Activated naive CD8-positive, alpha-beta T cell (primary cell): Measurements from ENCODE around the gene CAPSL.

Experiments used
- H3K27ac Mint-ChIP-seq: one replicate; pipeline ENCODE4 v1.8.0; 2021; ENCODE audit warnings: mixed read lengths
- H3K27me3 Mint-ChIP-seq: one replicate; pipeline ENCODE4 v1.8.0; 2021; ENCODE audit warnings: mixed read lengths
- H3K36me3 Mint-ChIP-seq: one replicate; pipeline ENCODE4 v1.8.0; 2021; ENCODE audit warnings: mixed read lengths
- H3K4me1 Mint-ChIP-seq: one replicate; pipeline ENCODE4 v1.8.0; 2021; ENCODE audit warnings: low read depth, mixed read lengths
- H3K4me3 Mint-ChIP-seq: one replicate; pipeline ENCODE4 v1.8.0; 2021; ENCODE audit warnings: mild to moderate bottlenecking, mixed read lengths
- H3K9me3 Mint-ChIP-seq: one replicate; pipeline ENCODE4 v1.8.0; 2021; ENCODE audit warnings: low read depth, mixed read lengths

Gene CAPSL

GRCh38 chr5:35924122-35924949, 14.1 kb downstream of the CAPSL start:
- peaks cover 4% of the 10 kb centered on the region for H3K36me3 Mint-ChIP-seq
- H3K4me1 Mint-ChIP-seq, result peaks cover 43% of the 10 kb centered on the region
- peaks cover 4% of the 10 kb centered on the region for H3K9me3 Mint-ChIP-seq
- peak overlapping the region; percentile 86 for H3K4me3 Mint-ChIP-seq
- H3K27ac Mint-ChIP-seq, result peak overlapping the region; percentile 94
- H3K27me3 Mint-ChIP-seq, result no peaks in the 10 kb centered on the region

GRCh38 chr5:35922468-35922867, 16.0 kb downstream of the CAPSL start:
- H3K27me3 Mint-ChIP-seq, result no peaks in the 10 kb centered on the region
- H3K9me3 Mint-ChIP-seq, result peaks cover 11% of the 10 kb centered on the region
- peaks cover 10% of the 10 kb centered on the region for H3K36me3 Mint-ChIP-seq
- peaks cover 51% of the 10 kb centered on the region for H3K4me1 Mint-ChIP-seq
- H3K4me3 Mint-ChIP-seq, result no peak overlapping the region
- H3K27ac Mint-ChIP-seq, result peak overlapping the region; percentile 94

- peak overlapping the region; percentile 8 for H3K27ac Mint-ChIP-seq
- no peaks in the 10 kb centered on the region for H3K27me3 Mint-ChIP-seq
- H3K4me3 Mint-ChIP-seq, result no peak overlapping the region
- peaks cover 10% of the 10 kb centered on the region for H3K36me3 Mint-ChIP-seq
- peaks cover 11% of the 10 kb centered on the region for H3K9me3 Mint-ChIP-seq
- peaks cover 51% of the 10 kb centered on the region for H3K4me1 Mint-ChIP-seq
These were observed 16.5 kb downstream of the CAPSL start for GRCh38 chr5:35921930-35922329.

- peaks cover 11% of the 10 kb centered on the region for H3K9me3 Mint-ChIP-seq
- no peaks in the 10 kb centered on the region for H3K27me3 Mint-ChIP-seq
- H3K4me3 Mint-ChIP-seq, result no peak overlapping the region
- no peak overlapping the region for H3K27ac Mint-ChIP-seq
- peaks cover 10% of the 10 kb centered on the region for H3K36me3 Mint-ChIP-seq
- H3K4me1 Mint-ChIP-seq, result peaks cover 46% of the 10 kb centered on the region
These were observed 17.5 kb downstream of the CAPSL start for GRCh38 chr5:35920890-35921289.

GRCh38 chr5:35919191-35919590, 19.2 kb downstream of the CAPSL start:
- H3K27me3 Mint-ChIP-seq, result no peaks in the 10 kb centered on the region
- no peak overlapping the region for H3K4me3 Mint-ChIP-seq
- H3K4me1 Mint-ChIP-seq, result peaks cover 32% of the 10 kb centered on the region
- peak overlapping the region; percentile 93 for H3K27ac Mint-ChIP-seq
- peaks cover 11% of the 10 kb centered on the region for H3K9me3 Mint-ChIP-seq
- peaks cover 10% of the 10 kb centered on the region for H3K36me3 Mint-ChIP-seq

GRCh38 chr5:35908814-35909213, 29.6 kb downstream of the CAPSL start:
- Mint-ChIP-seq H3K9me3 (peaks cover 8% of the 10 kb centered on the region), H3K4me3 (peak overlapping the region; percentile 22), H3K27ac (peak overlapping the region; percentile 80), H3K27me3 (no peaks in the 10 kb centered on the region), H3K36me3 (peaks cover 5% of the 10 kb centered on the region), H3K4me1 (peaks cover 48% of the 10 kb centered on the region)

GRCh38 chr5:35908228-35908627, 30.2 kb downstream of the CAPSL start:
- Mint-ChIP-seq H3K36me3 (peaks cover 5% of the 10 kb centered on the region), H3K4me3 (no peak overlapping the region), H3K4me1 (peaks cover 53% of the 10 kb centered on the region), H3K27me3 (no peaks in the 10 kb centered on the region), H3K9me3 (peaks cover 8% of the 10 kb centered on the region), H3K27ac (peak overlapping the region; percentile 80)

- Mint-ChIP-seq H3K27ac (peak overlapping the region; percentile 95), H3K4me1 (peaks cover 78% of the 10 kb centered on the region), H3K36me3 (peaks cover 3% of the 10 kb centered on the region), H3K27me3 (no peaks in the 10 kb centered on the region), H3K4me3 (peak overlapping the region; percentile 33), H3K9me3 (peaks cover 5% of the 10 kb centered on the region)
These were observed 33.8 kb downstream of the CAPSL start for GRCh38 chr5:35904443-35905132.

GRCh38 chr5:35903631-35904203, 34.7 kb downstream of the CAPSL start:
- Mint-ChIP-seq H3K27me3 (no peaks in the 10 kb centered on the region), H3K9me3 (peaks cover 5% of the 10 kb centered on the region), H3K27ac (peak overlapping the region; percentile 95), H3K4me1 (peaks cover 82% of the 10 kb centered on the region), H3K4me3 (peak overlapping the region; percentile 33), H3K36me3 (peaks cover 3% of the 10 kb centered on the region)

- peak overlapping the region; percentile 56 for H3K27ac Mint-ChIP-seq
- H3K9me3 Mint-ChIP-seq, result peaks cover 5% of the 10 kb centered on the region
- H3K27me3 Mint-ChIP-seq, result no peaks in the 10 kb centered on the region
- peaks cover 3% of the 10 kb centered on the region for H3K36me3 Mint-ChIP-seq
- H3K4me3 Mint-ChIP-seq, result peak overlapping the region; percentile 2
- H3K4me1 Mint-ChIP-seq, result peaks cover 76% of the 10 kb centered on the region
These were observed 36.3 kb downstream of the CAPSL start for GRCh38 chr5:35902046-35902672.

- no peaks in the 10 kb centered on the region for H3K27me3 Mint-ChIP-seq
- H3K27ac Mint-ChIP-seq, result no peak overlapping the region
- H3K36me3 Mint-ChIP-seq, result peaks cover 3% of the 10 kb centered on the region
- peaks cover 74% of the 10 kb centered on the region for H3K4me1 Mint-ChIP-seq
- peaks cover 5% of the 10 kb centered on the region for H3K9me3 Mint-ChIP-seq
- no peak overlapping the region for H3K4me3 Mint-ChIP-seq
These were observed 37.3 kb downstream of the CAPSL start for GRCh38 chr5:35900972-35901695.

- Mint-ChIP-seq H3K27ac (peak overlapping the region; percentile 66), H3K4me3 (peak overlapping the region; percentile 40), H3K4me1 (peaks cover 63% of the 10 kb centered on the region), H3K36me3 (peaks cover 3% of the 10 kb centered on the region), H3K9me3 (peaks cover 5% of the 10 kb centered on the region), H3K27me3 (no peaks in the 10 kb centered on the region)
These were observed 38.6 kb downstream of the CAPSL start for GRCh38 chr5:35899800-35900199.

- Mint-ChIP-seq H3K36me3 (peaks cover 3% of the 10 kb centered on the region), H3K4me1 (peaks cover 56% of the 10 kb centered on the region), H3K27ac (peak overlapping the region; percentile 66), H3K4me3 (peak overlapping the region; percentile 40), H3K27me3 (no peaks in the 10 kb centered on the region), H3K9me3 (peaks cover 2% of the 10 kb centered on the region)
These were observed 39.3 kb downstream of the CAPSL start for GRCh38 chr5:35898952-35899660.

- no peak overlapping the region for H3K27ac Mint-ChIP-seq
- no peaks in the 10 kb centered on the region for H3K27me3 Mint-ChIP-seq
- H3K4me3 Mint-ChIP-seq, result no peak overlapping the region
- H3K4me1 Mint-ChIP-seq, result peaks cover 9% of the 10 kb centered on the region
- H3K9me3 Mint-ChIP-seq, result no peaks in the 10 kb centered on the region
- H3K36me3 Mint-ChIP-seq, result no peaks in the 10 kb centered on the region
These were observed 44.3 kb downstream of the CAPSL start for GRCh38 chr5:35894131-35894530.
